GM18861 (cell line): ENCODE data around the gene SINHCAF.

Experiments used
- ATAC-seq: cut with Tn5 transposase; IDR thresholded peaks from one replicate; pipeline ENCODE4 v1.9.1; 2021; ENCODE audit not compliant: unreplicated experiment

Gene SINHCAF

DNA sequence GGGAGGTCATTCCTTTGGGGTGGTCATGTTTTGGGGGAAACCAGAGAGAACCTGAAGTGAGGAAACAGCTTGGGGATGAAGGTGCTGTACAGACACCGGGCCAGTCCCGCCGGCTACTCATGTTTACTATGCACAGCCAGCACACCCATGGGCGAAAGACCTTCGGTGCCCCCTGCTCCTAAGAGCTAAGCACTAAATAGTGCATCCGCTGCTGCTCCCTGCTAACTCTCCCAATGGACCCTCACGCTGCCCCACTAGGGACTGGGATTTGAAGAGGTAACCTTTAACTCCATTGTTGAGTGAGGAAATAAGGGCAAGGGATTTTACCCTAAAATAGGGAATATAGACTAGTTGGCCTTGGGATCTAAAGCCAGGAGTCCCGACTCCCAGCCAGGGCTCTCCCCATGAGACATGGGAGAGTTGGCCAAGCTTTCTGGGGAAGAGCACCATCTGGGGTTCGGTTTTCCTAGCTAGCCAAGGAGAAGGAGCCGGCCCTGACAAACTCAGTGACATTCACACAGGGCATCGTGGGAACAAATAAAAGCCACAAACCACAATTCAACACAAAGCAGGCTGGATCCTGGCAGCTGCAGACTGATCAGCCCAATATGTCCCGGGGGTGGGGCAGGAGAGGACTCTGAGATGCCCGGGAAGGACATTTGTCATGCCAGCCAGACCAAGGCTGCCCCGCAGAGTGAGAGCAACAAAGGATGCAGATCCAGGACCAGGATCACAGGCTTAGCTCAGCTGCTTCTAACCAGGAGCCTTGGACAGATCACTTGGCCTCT, 91.7 kb downstream of the SINHCAF start:
- ATAC-seq = no peak

DNA sequence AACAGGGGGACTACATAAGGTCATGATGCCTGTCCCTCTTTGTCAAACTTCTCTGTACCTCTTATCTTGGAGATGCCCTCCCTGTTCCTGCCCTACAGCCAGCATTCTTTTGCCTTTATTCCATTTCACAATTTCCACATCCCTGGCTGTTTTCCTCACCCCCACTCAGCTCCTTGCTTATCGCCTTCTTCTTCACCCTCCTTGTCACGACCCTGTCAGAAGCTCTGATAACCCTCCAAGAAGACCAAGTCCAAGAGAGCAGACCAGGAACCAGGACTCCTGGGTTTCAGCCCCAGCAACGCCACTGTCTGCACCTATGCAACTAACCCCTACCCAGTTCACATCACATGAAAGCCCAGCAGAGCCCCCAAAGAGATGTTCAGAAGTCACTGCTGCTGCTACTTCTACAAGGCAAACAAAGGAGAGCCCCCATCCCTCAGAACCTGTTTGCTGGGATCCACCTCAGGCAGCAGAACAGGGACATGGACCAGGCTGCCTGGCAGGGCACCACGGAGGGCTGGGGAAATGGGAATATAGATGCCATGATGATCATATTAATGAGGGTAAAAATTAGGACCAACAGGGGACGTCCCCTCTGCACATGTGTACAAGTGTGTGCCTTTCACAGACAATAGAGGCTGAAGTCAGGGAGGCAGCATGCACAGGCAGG, 92.8 kb downstream of the SINHCAF start:
- no peak for ATAC-seq

DNA sequence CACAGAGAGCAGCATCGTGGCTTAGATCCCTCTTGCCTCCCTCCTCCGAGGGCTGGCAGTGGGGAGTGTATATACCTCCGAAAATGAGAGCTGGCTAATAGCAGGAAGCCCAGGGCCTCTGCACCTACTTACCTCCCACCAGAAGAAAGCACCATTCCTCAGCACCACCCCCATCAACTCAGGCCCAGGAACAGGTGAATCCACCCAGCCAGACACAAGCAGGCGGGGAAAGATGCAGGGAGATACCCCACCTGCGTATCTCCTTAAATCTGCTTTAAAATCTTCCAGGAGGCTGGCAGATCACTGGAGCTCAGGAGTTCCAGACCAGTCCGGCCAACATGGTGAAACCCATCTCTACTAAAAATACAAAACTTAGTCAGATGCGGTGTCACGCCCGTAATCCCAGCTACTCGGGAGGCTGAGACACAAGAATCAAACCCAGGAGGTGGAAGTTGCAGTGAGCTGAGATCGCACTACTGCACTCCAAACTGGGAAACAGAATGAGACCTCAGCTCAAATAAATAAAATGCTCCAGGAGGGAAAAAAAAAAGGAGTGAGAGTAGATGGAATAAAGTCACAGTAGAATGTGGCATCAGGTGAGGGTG, 93.5 kb downstream of the SINHCAF start:
- no peak for ATAC-seq

DNA sequence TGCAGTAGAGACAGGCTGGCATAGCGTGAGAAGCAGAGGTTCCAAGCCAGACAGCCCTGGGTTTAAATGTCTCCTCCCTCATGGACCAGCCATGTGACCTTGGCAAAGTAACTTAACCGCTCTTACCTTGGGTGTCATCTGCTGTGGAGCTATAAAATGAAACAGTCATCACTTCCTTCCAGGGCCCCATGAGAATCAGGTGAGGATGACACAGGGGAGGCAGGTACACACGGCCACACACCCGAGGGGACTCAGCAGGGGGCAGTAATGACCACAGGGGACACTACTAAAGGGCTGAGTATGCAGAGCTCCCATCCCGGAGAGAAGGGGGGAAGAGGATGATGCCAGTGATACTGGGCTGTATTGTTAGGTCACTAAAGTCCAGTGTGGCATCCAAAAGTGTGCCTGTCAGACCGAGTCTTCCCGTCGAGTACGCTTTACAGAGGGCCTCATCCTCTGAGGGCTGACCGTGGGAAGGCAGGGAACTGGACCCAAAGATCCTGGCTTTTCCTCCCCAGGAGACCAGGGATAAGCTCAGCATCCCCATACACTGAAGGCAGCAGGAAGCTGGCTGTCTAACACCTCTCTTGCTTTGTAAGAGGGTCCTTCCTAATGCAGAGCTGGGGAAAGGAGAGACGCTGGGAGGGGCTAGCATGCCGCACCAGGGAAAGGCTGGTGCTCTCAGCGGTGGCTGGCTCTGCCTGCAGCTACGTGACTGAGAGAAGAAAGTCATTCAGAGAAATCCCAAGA, 94.2 kb downstream of the SINHCAF start:
- no peak for ATAC-seq
